SK-N-MC (cell line): Measurements from ENCODE around the gene ISM1.
"Not testable (repeated sequence)": the region's sequence is repeated elsewhere in the genome, so short reads cannot be mapped to it uniquely, and the experiment has no call there.

Experiments
- DNase-seq: peaks from one replicate; pipeline ENCODE4 v3.0.0-alpha.2; 2011; ENCODE audit warnings: low read depth, low spot score
- H3K27ac ChIP-seq: fragments of 200-600 bp; sonication (generic); 2 replicates; pipeline ENCODE4 v1.5.1; 2016; ENCODE audit warnings: mixed run types
- H3K36me3 ChIP-seq: fragments of 200-600 bp; sonication (generic); 2 replicates; pipeline ENCODE4 v1.6.1; 2017; ENCODE audit warnings: antibody characterized with exemption, low read length, mixed read lengths; ENCODE audit not compliant: insufficient read depth
- H3K4me3 ChIP-seq: fragments of 200-600 bp; sonication (generic); 2 replicates; pipeline ENCODE4 v1.5.1; 2016
- H3K9ac ChIP-seq: fragments of 200-600 bp; sonication (generic); 2 replicates; pipeline ENCODE4 v1.8.0; 2017; ENCODE audit warnings: mixed run types, mixed read lengths; ENCODE audit not compliant: insufficient read length
- H3K9me3 ChIP-seq: fragments of 200-600 bp; sonication (generic); 2 replicates; pipeline ENCODE4 v1.6.1; 2017; ENCODE audit warnings: low read depth, mild to moderate bottlenecking, antibody characterized with exemption, low read length, moderate library complexity, mixed read lengths
- EZH2 ChIP-seq: fragments of 200-600 bp; sonication (generic); IDR thresholded peaks from one replicate; pipeline ENCODE4 v1.6.1; 2017; ENCODE audit warnings: antibody characterized with exemption
- FOXP2 ChIP-seq: optimal IDR thresholded peaks from 2 replicates; pipeline ENCODE3; 2011; ENCODE audit warnings: mild to moderate bottlenecking, moderate library complexity; ENCODE audit not compliant: insufficient read depth; ENCODE audit errors: extremely low read length, control extremely low read depth
- POLR2AphosphoS5 ChIP-seq: IDR thresholded peaks from 2 replicates; pipeline ENCODE4 v1.6.1; 2012; ENCODE audit warnings: mild to moderate bottlenecking, low read depth, low read length, borderline replicate concordance

The ISM1 gene

GRCh38 chr20:13228771-13229170, 7.7 kb downstream of the ISM1 start:
- H3K27ac ChIP-seq = no peak overlapping the region
- no peak overlapping the region for H3K9ac ChIP-seq
- no peaks in the 10 kb centered on the region for H3K9me3 ChIP-seq
- no peaks in the 10 kb centered on the region for H3K36me3 ChIP-seq
- DNase-seq = no peak
- no peak overlapping the region for H3K4me3 ChIP-seq
- TF ChIP-seq POLR2AphosphoS5 (no peak), EZH2 (no peak), FOXP2 (no peak)

DNA sequence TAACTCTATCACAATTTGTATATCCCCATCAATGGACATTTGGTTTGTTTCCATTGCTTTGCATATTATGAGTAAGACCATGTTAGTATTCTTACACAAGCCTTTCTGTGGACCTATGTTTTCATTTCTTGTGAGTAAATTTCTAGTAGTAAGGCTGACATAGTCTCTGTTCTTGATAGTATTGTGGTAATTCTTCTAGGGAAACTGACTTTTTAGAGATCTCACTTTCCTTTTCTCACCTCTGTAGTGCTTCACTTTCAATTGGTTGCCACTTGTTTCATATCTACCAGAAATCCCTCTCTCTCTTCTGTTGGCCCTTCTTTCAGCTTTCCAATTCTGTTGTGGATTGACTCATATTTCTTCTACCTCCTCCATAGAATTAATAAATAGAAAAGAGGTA, 8.5 kb downstream of the ISM1 start:
- TF ChIP-seq POLR2AphosphoS5 (no peak), EZH2 (no peak), FOXP2 (no peak)
- no peak overlapping the region for H3K4me3 ChIP-seq
- H3K9ac ChIP-seq = no peak overlapping the region
- H3K9me3 ChIP-seq = no peaks in the 10 kb centered on the region
- no peaks in the 10 kb centered on the region for H3K36me3 ChIP-seq
- no peak for DNase-seq
- no peak overlapping the region for H3K27ac ChIP-seq

GRCh38 chr20:13231031-13231752, 10.1 kb downstream of the ISM1 start:
- no peak overlapping the region for H3K27ac ChIP-seq
- TF ChIP-seq FOXP2 (no peak), POLR2AphosphoS5 (no peak), EZH2 (no peak)
- H3K4me3 ChIP-seq = no peak overlapping the region
- no peak for DNase-seq
- H3K36me3 ChIP-seq = no peaks in the 10 kb centered on the region
- no peak overlapping the region for H3K9ac ChIP-seq
- H3K9me3 ChIP-seq = no peaks in the 10 kb centered on the region

GRCh38 chr20:13232999-13233398, 11.9 kb downstream of the ISM1 start:
- DNase-seq = no peak
- Histone ChIP-seq H3K9ac (no peak overlapping the region), H3K36me3 (no peaks in the 10 kb centered on the region), H3K4me3 (no peak overlapping the region), H3K9me3 (no peaks in the 10 kb centered on the region), H3K27ac (no peak overlapping the region)
- TF ChIP-seq EZH2 (no peak), FOXP2 (no peak), POLR2AphosphoS5 (no peak)

DNA sequence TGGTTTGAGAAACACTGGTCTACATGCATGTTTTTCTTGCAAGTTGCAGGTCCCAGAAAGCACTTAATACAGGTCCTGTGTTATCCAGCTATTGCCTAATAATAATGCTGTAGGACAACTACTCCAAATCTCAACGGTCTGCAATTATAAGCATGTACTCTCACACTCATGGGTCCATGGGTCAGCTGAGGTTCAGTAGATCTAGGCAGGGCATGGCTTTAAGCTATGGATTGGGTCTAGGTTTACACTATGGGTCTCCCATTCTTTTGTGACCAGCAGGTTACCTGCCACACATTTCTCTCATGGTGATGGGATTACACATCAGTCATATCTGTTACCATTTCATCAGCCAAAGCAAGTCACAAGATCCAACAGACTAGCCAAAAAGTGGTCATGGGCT, 13.9 kb downstream of the ISM1 start:
- no peak overlapping the region for H3K27ac ChIP-seq
- no peak for DNase-seq
- TF ChIP-seq EZH2 (no peak), POLR2AphosphoS5 (no peak), FOXP2 (no peak)
- H3K4me3 ChIP-seq = no peak overlapping the region
- no peaks in the 10 kb centered on the region for H3K9me3 ChIP-seq
- H3K9ac ChIP-seq = no peak overlapping the region
- H3K36me3 ChIP-seq = no peaks in the 10 kb centered on the region

GRCh38 chr20:13236360-13236759, 15.3 kb downstream of the ISM1 start:
- H3K9me3 ChIP-seq, H3K36me3 ChIP-seq, H3K4me3 ChIP-seq, H3K9ac ChIP-seq, DNase-seq, H3K27ac ChIP-seq: not testable (repeated sequence)

DNA sequence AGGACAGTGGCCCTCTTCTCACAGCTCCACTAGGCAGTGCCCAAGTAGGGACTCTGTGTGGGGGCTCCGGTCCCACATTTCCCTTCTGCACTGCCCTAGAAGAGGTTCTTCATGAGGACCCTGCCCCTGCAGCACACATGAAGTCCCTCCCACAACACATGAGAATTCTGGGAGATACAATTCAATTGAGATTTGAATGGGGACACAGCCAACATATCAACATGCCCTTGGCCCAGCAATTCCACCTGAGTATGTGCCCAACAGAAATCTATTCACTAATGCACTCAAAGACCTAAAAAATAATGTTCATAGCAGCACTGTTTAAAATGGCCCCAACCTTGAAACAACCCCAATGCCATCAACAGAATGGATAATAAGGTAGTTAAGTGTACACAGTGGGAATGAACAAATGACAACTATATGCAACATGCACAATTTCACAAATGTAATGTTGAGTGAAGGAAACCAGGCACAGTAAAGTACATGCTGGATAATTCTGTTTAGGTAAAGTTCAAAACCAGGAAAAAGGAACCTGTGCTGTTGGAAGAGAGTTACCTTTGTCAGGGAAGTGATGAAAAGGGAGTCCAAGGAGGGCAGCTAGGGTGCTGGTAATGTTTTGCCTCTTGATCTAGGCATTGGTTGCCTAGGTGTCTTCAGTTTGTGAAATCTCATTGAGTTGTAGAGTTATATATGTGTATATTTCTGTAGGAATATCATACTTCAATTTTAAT, 16.1 kb downstream of the ISM1 start:
- TF ChIP-seq POLR2AphosphoS5 (no peak), EZH2 (no peak), FOXP2 (no peak)
- DNase-seq = no peak
- no peak overlapping the region for H3K27ac ChIP-seq
- no peaks in the 10 kb centered on the region for H3K9me3 ChIP-seq
- H3K4me3 ChIP-seq = no peak overlapping the region
- no peaks in the 10 kb centered on the region for H3K36me3 ChIP-seq
- no peak overlapping the region for H3K9ac ChIP-seq

DNA sequence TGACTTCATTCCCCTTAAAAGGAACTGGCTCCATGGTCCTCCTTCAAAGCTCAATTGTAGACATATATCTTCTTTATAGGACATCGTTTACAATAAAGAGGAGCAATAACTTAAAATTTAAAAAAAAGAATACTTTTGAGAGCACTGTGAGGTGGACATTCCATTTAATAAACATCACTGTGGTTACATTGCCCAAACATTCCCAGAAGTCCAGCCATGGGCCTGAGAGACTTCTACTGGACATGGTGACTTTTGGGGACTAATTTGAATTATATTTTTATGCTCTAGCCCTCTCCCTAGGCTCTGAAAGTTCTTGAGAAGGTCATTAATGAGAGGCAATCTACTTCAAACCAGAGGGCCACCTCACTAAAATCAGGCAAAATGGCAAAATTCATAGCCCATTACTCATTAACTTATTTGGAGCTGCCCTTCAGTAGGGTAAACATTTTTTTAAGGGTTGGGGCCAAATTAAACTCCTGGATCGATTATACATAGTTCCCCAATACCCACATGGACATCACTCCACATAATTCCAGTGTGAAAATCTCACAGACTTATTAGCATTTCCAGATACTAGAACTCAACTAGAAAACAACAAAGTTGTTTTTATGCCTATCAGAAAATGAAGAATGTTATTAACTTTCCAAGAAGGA, 17.1 kb downstream of the ISM1 start:
- no peaks in the 10 kb centered on the region for H3K36me3 ChIP-seq
- no peak overlapping the region for H3K9ac ChIP-seq
- DNase-seq = no peak
- TF ChIP-seq FOXP2 (no peak), EZH2 (no peak), POLR2AphosphoS5 (no peak)
- no peak overlapping the region for H3K4me3 ChIP-seq
- no peak overlapping the region for H3K27ac ChIP-seq
- no peaks in the 10 kb centered on the region for H3K9me3 ChIP-seq
